HG03432 (cell line): ENCODE measurements around the gene GOLGA8K.
"Not testable (repeated sequence)": the region's sequence is repeated elsewhere in the genome, so short reads cannot be mapped to it uniquely, and the experiment has no call there.

Experiments used
- ATAC-seq: cut with Tn5 transposase; IDR thresholded peaks from one replicate; pipeline ENCODE4 v1.9.1; 2021; ENCODE audit warnings: mild to moderate bottlenecking, moderate library complexity; ENCODE audit not compliant: unreplicated experiment

The GOLGA8K gene, protein sequence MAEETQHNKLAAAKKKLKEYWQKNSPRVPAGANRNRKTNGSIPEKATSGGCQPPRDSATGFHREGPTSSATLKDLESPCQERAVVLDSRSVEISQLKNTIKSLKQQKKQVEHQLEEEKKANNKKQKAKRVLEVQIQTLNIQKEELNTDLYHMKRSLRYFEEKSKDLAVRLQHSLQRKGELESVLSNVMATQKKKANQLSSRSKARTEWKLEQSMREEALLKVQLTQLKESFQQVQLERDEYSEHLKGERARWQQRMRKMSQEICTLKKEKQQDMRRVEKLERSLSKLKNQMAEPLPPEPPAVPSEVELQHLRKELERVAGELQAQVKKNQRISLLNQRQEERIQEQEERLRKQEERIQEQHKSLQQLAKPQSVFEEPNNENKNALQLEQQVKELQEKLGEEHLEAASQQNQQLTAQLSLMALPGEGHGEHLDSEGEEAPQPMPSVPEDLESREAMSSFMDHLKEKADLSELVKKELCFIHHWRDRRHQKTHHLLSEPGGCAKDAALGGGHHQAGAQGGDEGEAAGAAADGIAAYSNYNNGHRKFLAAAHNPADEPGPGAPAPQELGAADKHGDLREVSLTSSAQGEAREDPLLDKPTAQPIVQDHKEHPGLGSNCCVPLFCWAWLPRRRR

GRCh38 chr15:32403192-32403591 lies at the start of gene GOLGA8K:
TSS of gene GOLGA8K (minus strand) at chr15:32403292. CDS start at chr15:32403194, 98 bp downstream.
- not testable (repeated sequence) for ATAC-seq

- ATAC-seq: not testable (repeated sequence)
Measured at GRCh38 chr15:32440445-32440977, 37.4 kb upstream of the GOLGA8K start.

- ATAC-seq: peak; percentile 50
Measured at GRCh38 chr15:32434102-32434963, 31.2 kb upstream of the GOLGA8K start.

GRCh38 chr15:32427635-32428034 lies 24.5 kb upstream of the GOLGA8K start:
- not testable (repeated sequence) for ATAC-seq

DNA sequence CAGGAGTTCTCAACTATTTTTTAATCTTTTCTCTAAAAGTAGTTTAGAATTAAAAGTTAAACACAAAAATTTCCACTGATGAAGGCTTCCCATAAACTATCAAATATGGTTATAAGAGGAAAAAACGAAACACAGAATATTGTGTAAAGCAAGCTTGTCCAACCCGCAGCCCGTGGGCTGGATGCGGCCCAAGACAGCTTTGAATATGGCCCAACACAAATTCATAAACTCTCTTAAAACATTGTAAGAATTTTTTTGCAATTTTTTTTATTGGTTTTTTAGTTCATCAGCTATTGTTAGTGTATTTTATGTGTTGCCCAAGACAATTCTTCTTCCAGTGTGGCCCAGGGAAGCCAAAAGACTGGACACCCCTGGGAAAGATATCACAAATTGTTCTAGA lies 23.4 kb upstream of the GOLGA8K start:
- ATAC-seq: not testable (repeated sequence)

GRCh38 chr15:32407903-32408302 lies 4.8 kb upstream of the GOLGA8K start:
- ATAC-seq: peak; percentile 43

DNA sequence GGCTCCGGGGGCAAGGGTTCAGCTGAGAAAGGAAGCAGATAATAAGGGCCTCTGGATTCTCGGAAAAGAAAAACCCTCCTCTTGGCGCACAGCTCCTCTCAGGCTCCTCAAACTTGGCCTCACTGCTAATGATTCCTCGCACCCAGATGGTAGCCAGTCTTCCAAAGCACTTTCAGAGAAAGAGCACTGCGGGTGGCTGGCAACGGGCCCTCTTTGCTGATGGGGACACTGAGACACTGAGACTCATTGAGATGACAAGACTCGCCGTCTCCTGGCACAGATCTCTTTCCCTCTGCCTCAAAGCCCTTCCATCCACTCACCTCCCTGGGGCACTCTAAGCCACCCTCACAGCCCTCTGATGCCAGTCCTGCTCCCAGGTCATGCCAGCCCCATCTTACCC lies 6.6 kb downstream of the GOLGA8K start:
- not testable (repeated sequence) for ATAC-seq

GRCh38 chr15:32394745-32395144 lies 8.3 kb downstream of the GOLGA8K start:
- not testable (repeated sequence) for ATAC-seq

DNA sequence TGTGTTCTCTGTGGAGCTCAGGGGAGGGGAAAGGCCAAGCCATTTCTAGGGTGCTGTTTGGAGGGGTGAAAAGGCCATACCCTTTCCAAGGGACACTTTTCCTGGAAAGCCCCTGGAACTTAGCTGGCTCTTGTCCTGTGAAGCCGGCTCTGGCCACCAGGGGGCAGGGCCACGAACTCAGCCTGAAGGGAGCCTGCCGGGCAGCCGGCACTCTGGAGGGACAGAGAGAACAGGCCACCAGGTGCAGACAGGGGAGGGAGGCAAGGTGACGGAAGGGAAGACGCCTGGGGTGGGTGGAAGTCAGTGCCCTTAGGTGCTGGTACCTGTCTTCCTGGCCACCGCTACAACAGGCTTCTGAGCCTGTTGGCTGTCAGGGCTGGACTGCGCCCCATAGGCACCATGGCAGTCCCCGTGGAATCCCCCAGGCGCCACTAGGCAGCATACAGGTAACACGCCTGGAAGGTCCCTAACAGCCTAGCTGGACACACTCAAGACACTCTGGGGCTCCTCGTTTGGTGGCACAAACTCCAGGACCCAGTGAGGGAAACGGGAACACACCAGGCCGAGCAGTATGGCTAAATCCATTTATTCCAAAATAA lies 14.9 kb downstream of the GOLGA8K start:
- ATAC-seq: not testable (repeated sequence)

- not testable (repeated sequence) for ATAC-seq
Measured at GRCh38 chr15:32385823-32386495, 17.1 kb downstream of the GOLGA8K start.

DNA sequence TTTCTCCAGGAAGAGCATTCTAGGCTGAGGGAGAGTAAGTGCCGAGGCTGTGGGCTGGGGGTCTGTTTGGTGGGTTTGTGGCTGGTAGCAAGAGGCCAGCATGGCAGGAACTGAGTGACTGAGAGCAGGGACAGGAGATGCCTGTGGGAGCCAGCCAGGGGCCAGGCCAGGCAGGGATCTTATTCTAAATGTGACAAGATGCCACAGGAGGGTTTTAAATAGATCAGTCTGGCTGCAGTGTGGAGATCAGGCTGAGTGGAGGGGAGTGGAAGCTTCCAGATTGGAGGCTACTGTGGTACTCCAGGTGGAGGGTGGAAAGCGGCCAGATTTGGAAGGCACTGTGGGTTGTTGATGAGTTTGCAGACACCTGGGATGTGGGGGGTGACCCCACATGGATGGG lies 28.9 kb downstream of the GOLGA8K start:
- not testable (repeated sequence) for ATAC-seq

DNA sequence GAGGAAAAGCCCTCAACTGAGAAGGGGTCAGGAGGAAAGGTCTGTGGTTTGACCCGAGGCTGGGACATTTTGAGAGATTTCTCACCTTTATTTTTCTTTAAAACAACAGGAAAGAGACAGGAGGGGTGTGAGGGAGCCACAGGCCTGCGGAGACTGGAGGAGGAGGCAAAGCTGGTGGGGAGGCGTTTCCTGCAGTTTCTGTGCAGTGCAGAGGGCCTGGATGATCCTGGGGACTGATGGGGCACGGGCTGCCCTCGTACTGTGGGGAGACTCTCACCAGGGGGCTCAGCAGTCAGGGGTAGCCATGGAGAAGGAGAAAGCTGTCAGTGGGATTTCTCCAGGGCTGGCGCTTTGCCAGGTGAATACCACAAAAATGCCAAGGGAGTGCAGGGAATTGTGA lies 29.4 kb downstream of the GOLGA8K start:
- not testable (repeated sequence) for ATAC-seq

DNA sequence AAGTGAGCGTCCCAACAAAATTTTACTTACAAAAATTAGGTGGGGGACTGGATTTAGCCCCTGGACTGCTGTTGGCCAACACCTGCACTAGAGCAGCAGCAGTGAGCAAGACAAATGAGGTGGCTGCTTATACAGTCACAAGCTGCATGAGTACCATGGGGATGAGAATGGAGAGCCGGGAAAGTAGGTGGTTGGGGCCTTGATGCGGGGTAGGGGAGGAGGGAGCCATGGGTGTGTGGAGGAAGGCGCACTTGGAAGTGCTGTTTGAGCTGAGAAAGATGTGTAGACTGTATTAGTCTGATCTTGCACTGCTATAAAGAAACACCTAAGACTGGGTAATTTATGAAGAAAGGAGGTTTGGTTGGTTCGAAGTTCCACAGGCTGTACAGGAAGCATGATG lies 31.0 kb downstream of the GOLGA8K start:
- ATAC-seq: not testable (repeated sequence)

- not testable (repeated sequence) for ATAC-seq
Measured at GRCh38 chr15:32370526-32370925, 32.6 kb downstream of the GOLGA8K start.

DNA sequence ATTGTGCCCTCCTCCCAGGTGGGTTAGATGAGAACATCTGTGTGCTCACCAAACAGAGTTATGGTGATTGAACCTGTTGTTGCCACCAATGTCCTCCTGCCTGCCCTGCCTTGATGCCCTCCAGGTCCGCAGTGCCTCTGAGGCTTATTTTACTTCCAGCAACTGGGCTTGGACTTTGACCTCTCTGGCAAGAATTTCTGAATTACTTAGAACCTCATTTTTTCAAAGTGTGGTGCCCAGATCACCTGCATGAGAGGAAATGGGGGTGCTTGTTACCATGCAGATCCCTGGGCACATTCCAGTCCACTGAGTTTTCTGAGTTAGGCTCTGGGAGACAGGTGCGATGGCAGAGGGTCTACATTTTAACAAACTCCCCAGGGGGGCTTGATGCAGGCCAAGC lies 33.0 kb downstream of the GOLGA8K start:
- ATAC-seq: not testable (repeated sequence)

DNA sequence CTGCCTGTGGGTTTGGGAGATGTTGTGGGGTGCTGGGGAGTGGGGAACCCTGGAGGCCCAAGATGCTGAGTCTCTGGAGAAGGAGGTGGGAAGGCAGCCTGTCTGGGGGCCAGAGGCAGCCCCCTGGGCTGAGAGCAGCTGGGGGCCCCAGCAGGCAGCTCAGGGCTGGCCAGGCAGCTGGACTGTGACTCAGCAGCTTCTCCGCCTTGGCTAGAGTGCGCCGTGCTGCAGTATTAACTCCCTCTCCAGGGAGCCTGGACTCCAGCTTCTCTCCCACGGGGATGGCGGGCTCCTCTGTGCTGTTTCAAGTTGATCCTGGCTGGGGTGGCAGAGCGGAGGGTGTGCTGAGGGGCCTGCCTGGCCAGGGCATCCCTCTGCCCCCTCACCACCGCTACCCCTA lies 36.6 kb downstream of the GOLGA8K start:
- not testable (repeated sequence) for ATAC-seq

DNA sequence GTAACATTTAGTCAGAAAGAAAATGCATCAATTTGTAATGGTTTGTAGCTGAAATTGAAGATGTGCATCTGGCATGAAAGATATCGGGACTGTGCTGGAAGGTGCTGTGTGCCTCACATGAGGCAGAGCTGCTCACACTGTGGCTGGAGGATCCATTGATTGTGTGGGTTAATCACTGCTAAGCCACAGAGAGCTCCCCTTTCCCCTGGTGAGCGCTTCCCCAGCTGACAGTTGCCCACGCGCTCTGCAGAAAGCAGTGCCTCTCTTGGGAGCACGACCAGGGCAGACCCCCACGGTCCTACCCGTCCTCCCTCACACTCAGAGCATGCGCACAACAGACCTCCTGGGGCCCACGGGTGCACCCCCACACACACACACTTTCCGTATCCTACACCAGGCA lies 37.1 kb downstream of the GOLGA8K start:
- ATAC-seq: not testable (repeated sequence)

- ATAC-seq: not testable (repeated sequence)
Measured at GRCh38 chr15:32364944-32365343, 38.1 kb downstream of the GOLGA8K start.

DNA sequence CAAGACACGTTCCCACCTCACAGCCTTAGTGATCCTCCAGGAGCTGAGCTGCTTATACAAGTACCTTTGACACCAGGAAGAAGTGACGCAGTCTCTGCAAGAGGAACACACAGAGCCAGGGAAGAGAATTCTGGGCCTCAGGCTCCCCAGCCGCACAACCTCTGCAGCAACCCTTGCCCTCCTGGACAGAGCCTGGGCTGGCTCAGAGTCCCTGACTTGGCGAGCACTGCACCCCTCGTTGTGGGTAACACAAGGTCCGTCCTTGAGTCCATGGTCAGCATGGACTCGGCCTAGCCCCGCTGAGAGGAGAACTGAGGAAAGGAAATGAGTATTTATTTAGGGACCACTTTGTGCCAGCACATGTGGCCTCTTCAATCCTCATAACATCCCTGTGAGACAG lies 39.6 kb downstream of the GOLGA8K start:
- not testable (repeated sequence) for ATAC-seq

DNA sequence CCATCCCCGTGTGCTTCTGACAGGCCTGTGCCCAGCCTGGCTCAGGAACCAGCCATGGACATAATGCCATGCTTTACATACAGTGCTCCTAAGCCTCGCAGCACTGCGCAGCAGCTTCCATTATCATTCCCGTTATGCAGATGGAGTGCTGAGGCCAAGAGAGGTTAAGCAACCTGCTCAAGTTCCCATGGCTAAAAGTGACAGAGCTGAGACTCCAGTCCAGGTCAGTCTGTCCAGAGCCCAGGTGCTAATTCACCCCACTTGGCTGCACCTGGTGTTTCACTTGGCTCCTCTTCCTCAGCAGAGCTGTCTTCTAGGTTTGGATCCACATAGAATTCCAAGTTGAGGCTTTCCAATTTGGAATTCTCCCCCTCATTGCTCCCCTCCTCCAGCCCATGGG lies 41.4 kb downstream of the GOLGA8K start:
- not testable (repeated sequence) for ATAC-seq
